NCI-H446 (cell line): ENCODE data around the gene SDK1.

Source experiments
- DNase-seq, 2 experiments: peaks; one replicate each; lab custom pipeline; 2025; lab: John Stamatoyannopoulos, UW

Gene SDK1

DNA sequence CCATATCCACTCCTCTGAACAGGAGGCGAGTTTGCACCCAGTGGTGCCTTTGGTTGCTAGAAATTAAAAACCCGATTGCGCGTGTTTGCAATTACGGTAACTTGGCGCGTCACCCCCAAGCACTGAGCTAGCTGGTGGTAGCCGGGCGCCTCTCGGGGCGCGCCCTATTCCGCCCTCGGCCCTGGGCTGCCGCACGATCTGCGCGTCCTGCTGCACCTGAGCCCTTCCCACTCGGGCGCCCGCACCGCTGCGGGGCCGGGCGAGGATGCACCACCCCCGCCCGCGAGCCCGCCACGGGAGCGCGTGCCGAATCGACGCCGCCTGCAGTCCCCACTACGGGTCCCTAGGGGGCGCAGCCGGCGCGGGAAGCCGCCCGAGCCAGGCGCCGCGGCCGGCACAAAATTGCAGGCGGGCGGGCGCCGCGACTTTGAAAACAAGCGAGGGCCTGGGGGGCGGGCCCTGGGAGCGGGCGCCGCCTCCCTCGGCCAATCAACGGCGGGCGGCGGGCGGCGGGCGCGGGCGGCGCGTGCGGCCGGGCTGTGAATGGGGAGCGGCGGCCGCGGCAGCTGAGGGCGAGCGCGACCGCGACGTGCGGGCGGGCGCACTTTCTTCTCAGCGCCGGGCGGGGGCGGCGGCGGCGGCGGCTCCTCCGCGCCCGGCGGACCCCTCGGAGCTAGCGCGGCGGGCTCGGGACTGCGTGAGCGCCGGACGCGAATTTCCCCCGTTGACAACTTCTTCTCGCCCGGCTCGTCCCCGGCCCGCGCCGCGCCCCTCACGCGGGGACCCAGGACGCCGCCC lies at the start of gene SDK1:
SDK1 (plus strand) TSS at position 602 of the 798 bp plus-strand sequence. CDS start 335 bp downstream, outside the sequence.
- peak; percentile 62 to 94 for DNase-seq

DNA sequence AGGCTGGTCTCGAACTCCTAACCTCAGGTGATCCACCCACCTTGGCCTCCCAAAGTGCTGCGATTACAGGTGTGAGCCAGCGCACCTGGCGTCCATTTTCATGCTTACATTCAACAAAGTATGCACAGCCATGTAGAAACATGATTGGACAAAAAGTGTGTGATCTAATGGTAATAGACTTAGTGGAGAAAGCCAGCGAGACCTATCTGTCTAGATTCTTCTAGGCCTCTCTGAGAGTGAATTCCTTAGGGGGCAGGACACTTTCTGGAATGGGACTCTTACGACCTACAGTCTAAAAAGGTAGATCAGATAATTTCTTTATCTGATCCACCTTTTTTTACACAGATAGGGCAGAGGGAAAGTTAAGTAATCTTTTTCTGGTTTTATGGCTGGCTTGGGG lies 46.3 kb upstream of the SDK1 start:
- DNase-seq = no peak

DNA sequence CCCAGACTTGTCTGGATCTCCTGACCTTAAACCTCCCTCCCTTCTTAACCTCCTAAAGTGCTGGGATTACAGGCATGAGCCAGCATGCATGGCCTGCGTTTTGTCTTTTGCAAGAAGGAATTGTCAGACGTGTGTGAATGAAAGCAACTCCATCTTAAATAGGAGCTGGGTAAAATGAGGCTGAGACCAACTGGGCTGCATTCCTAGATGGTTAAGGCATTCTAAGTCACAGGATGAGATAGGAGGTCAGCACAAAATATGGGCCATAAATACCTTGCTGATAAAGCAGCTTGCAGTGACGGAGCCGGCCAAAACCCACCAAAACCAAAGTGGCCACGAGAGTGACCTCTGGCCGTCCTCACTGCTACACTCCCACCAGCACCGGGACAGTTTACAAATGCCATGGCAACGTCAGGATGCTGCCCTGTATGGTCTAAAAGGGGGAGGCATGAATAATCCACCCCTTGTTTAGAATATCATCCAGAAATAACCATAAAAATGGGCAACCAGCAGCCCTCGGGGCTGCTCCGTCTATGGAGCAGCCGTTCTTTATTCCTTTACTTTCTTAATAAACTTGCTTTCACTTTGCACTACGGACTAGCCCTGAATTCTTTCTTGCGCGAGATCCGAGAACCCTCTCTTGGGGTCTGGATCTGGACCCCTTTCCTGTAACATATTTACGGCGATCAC lies 41.2 kb upstream of the SDK1 start:
- DNase-seq = no peak

GRCh38 chr7:3260401-3260715 lies 40.7 kb upstream of the SDK1 start:
- DNase-seq = no peak

GRCh38 chr7:3264693-3265339 lies 36.2 kb upstream of the SDK1 start:
- DNase-seq = no peak

DNA sequence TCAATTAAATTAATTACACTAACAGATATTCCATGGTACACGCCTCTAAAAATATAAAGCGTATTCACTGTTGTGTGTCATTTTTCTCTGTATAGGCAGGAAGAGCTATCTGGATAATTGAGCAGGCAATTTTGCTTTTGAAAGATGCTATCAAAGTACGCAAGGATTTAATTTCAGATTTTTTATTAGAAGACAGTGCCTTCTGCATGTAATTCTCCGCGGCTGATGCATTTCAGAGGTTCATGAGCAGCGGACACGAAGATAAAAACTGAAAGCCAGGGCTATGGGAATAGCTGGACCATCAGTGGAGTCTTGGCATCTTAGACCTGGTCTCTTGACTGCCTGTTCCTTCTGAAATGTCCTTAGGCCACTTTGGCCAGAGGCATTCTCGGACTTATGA lies 35.7 kb upstream of the SDK1 start:
- no peak for DNase-seq

- DNase-seq = no peak
These were observed 34.8 kb upstream of the SDK1 start for GRCh38 chr7:3266240-3266639.

- peak in 1 of 2 experiments; percentile 58 for DNase-seq
These were observed 32.9 kb upstream of the SDK1 start for GRCh38 chr7:3267966-3268690.

- no peak for DNase-seq
These were observed 30.7 kb upstream of the SDK1 start for GRCh38 chr7:3270362-3270761.

DNA sequence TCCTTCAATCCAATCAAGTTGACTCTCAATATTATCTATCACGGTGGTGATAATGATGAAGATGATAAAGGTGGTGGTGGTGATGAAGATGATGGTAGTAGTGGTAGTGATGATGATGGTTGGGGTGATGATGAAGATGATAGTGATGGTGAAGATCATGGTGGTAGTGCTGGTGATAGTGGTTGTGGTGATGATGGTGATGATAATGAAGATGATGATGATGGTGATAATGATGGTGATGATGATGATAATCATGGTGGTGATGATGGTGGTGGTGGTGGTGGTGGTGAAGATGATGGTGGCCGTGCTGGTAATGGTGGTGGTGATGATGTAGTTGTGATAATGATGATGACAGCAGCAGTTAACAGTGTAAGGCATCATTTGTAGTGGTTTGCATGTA lies 29.8 kb upstream of the SDK1 start:
- DNase-seq = no peak

DNA sequence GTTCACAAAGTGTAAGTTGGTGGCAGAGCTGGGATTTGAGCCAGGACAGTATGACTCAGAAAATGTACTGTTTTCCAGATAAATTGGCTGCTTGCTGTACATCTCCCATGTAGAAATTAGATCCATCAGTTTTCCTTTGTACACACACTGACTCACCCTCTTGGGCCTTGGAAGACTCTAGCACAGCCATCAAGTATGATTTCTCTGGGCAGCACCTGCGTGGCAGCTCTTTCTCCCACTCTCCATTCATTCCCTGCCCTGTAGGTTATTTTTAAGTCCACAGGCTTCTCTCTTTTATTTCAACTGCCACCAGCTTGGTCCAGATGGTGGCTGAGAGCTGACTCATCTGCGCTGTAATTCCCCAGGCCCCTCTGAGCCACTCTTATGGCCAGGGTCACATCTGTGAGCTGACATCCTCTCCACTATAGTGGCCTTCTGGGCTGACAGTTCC lies 28.3 kb upstream of the SDK1 start:
- peak in 1 of 2 experiments; percentile 64 for DNase-seq

- peak in 1 of 2 experiments; percentile 50 for DNase-seq
These were observed 26.9 kb upstream of the SDK1 start for GRCh38 chr7:3274131-3274530.

- DNase-seq = no peak
These were observed 23.2 kb upstream of the SDK1 start for GRCh38 chr7:3277604-3278572.

- DNase-seq = no peak
These were observed 21.8 kb upstream of the SDK1 start for GRCh38 chr7:3279147-3279818.

DNA sequence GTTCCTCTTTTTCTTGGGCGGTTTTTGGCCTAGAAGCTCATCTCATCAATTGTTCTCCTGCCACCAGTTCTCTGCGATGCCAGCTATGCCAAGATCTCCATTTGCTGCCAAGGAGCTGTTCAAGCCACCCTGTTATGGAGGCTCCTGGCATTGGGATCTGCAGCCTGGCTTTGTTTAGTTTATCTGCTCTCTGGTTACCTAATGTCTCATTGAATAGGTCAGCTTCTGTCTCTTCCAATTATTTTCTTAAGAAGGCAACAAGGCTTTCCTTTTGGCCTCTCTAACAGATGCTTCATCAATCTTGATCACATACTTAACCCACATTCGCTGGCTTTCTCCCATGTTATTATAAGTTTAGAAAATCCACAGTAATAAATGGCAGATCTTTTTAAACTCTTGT lies 20.6 kb upstream of the SDK1 start:
- DNase-seq = peak in 1 of 2 experiments; percentile 23

DNA sequence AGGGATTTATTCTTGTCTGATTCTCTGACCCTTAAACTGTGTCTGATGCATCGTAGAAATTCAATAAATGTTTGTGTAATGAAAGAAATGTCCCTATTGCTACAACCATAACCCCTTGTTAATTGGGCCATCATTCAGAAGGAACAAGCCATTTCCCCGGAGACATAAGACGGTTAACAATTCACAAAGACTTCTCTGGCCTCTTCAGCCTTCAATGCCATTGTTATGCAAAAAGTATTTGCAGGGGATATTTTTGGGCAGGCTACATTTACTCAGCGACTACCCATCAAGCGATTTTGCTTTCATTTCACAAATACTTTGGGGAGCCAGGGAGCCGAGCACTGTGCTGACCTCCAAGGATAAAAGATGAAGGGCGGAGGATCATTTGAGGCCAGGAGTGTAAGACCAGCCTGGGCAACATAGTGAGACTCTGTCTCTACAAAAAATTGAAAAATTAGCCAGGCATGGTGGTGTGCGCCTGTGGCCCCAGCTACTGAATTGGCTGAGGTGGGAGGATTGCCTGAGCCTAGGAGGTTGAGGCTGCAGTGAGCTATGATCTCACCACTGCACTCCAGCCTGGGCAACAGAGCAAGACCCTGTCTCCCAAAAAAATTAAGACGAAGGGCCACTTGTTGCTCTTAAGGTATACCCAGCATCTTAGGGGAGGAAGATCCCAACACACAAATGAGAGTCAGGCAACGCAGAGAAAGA lies 20.0 kb upstream of the SDK1 start:
- no peak for DNase-seq

DNA sequence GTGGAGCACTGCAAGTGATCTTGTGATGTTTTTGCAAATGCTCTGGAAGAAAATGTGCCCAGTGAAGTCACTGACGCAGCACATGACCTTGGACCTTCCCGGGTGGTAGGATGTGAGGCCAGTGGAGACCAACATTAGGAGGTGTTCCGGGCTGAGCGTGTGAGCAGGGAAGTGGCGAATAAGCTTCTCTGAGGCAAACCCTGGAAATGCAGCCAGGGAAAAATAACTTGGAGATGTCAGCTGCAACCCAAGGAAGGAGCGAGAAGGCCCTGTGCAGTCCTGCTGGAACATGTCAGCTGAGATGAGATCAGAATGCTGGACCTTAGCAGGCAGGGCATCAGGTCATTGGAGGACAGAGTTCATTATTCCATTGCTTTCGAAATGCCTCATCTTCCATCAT lies 18.6 kb upstream of the SDK1 start:
- no peak for DNase-seq

DNA sequence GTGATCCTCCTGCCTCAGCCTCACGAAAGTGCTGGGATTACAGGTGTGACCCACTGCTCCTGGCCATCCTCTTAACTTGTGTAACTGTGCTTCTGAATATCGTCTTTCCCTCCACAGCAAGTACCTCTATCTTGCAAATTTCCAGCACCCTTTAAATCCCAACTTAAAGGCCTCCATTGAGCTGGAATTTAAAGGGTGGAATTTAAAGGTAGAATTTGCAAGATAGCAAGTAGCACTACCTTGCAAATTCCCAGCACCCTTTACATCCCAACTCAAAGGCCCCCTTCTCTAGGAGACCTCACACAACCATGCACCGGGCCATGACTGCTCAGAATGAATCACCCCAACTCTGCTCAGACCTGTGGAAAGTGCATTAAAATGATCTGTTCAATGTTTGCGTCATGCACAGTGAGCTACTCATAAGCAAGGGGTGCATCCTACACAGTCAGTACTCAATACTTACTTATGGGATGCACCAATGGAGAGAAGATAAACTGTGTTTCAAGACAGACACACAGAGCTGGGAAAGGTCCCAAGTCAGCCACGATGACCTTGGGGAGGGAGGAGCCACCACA lies 17.8 kb upstream of the SDK1 start:
- no peak for DNase-seq

- no peak for DNase-seq
These were observed 15.4 kb upstream of the SDK1 start for GRCh38 chr7:3285652-3286051.

DNA sequence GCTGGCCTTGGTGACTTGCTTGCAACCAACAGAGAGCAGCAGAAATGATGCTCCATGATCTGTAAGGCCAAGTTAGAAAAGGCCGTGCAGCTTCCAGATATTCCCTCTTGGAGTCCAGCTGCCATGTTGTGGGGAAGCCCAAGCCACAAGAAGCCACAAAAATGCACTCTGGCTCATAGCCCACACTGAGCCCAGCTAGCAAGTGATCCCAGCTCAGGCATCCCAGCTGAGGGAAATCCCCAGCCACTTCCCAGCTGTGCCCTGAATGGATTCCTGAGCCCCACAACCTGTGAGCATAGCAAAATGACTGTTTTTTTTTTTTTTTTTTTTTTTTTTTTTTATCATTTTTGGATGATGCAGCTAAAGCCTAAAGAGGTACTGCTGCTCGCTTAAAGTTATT lies 11.1 kb upstream of the SDK1 start:
- DNase-seq = no peak
